Lung (tissue), 12 donors: Measurements from ENCODE around the gene EPC1. TPM values are rescaled to one million over a fixed set of nuclear protein-coding genes. Genes with fewer than 3 reads are reported as not detected.
"Not testable (repeated sequence)": the region's sequence is repeated elsewhere in the genome, so short reads cannot be mapped to it uniquely, and the experiment has no call there.

Source experiments
- ATAC-seq: fragments of 200-7000 bp; cut with Tn5 transposase; one replicate; pipeline ENCODE4 v1.9.1; 2020; ENCODE audit warnings: moderate number of reproducible peaks; ENCODE audit not compliant: insufficient read depth, low FRiP score
- DNase-seq, 3 donors: peaks; one replicate each; pipeline ENCODE4 v3.0.0-alpha.2; 2013 to 2017
- H3K27ac ChIP-seq, 2 donors: one replicate each; pipeline ENCODE4 v1.5.1; 2013; ENCODE audit warnings: mild to moderate bottlenecking in 2 of 2, moderate library complexity in 2 of 2, control low read depth in 1 of 2, inconsistent platforms in 1 of 2, low read depth in 1 of 2, low read length in 1 of 2
- H3K27me3 ChIP-seq, 3 donors: one replicate each; pipeline ENCODE4 v1.5.1; 2013; ENCODE audit warnings: low read length in 2 of 3; ENCODE audit not compliant: control insufficient read depth in 3 of 3, insufficient read depth in 3 of 3
- H3K36me3 ChIP-seq, 4 donors: one replicate each; pipeline ENCODE4 v1.5.1; 2013; ENCODE audit warnings: low read length in 4 of 4, mild to moderate bottlenecking in 1 of 4, moderate library complexity in 1 of 4; ENCODE audit not compliant: control insufficient read depth in 4 of 4, insufficient read depth in 4 of 4
- H3K4me1 ChIP-seq, 5 donors: one replicate each; pipeline ENCODE4 v1.5.1; 2013; ENCODE audit warnings: low read length in 5 of 5, mild to moderate bottlenecking in 2 of 5, moderate library complexity in 1 of 5; ENCODE audit not compliant: control insufficient read depth in 5 of 5, insufficient read depth in 5 of 5
- H3K4me3 ChIP-seq: one replicate; pipeline ENCODE4 v1.5.1; 2013; ENCODE audit warnings: mild to moderate bottlenecking, control low read depth, moderate library complexity
- H3K9ac ChIP-seq, 2 donors: one replicate each; pipeline ENCODE4 v1.5.1; 2013; ENCODE audit warnings: low read length in 2 of 2, control low read depth in 1 of 2; ENCODE audit not compliant: insufficient read depth in 1 of 2
- H3K9me3 ChIP-seq, 4 donors: one replicate each; pipeline ENCODE4 v1.5.1; 2013; ENCODE audit warnings: low read length in 3 of 4, mild to moderate bottlenecking in 1 of 4, moderate library complexity in 1 of 4; ENCODE audit not compliant: control insufficient read depth in 4 of 4, insufficient read depth in 3 of 4
- WGBS, 2 donors: extraction: QIAGEN DNeasy Blood & Tissue Kit; methylation state at CpG; one replicate each; pipeline ENCODE4 v1.1.7; 2013; 5-methylcytosine and 5-hydroxymethylcytosine counted together
- polyA plus RNA-seq, 2 donors: library from polyadenylated mRNA; stranded (reverse); fragments of 200-250 nt; gene quantifications; one replicate each; pipeline ENCODE4 v1.2.1, GENCODE V29; 2013
- total RNA-seq, 2 donors: library from RNA; depleted of rRNA in 1 of 2; stranded (reverse); fragments of >200 nt in 1 of 2; gene quantifications; one replicate each; pipeline ENCODE4 v1.2.1, GENCODE V29; 2014 to 2021
- TF ChIP-seq, protein P1 (sequence below): IDR thresholded peaks from 2 replicates; pipeline ENCODE4 v1.5.1; 2012; ENCODE audit warnings: mild to moderate bottlenecking; ENCODE audit errors: control extremely low read depth, extremely low read depth
- donor health status: control.
- donor health status: control.
- donor health status: Bipolar disorder and iron deficiency.
- donor health status: healthy.
- donor health status: DM: yes; HTN: yes; CAD: no.

The EPC1 gene
- total and polyA plus RNA-seq, 4 donors, result 13.2 to 109 (median 26.0) TPM

DNA sequence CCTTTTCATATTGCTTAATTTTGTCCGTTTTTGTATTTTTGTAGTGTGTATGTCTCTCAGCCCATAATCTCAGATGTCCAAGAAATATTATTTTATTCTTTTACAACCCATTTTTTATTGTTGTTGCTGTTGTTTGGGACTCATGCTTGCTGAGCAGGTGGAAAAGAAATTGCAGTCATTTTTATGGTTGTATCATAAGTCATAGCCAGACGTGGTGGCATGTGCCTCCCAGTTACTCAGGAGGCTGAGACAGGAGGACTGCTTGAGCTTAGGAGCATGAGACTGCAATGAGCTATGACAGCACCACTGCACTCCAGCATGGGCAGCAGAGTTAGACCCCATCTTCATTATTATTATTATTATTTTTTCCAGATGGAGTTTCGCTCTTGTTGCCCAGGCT, 117.8 kb downstream of the EPC1 start:
- 66 to 85% methylated on average over 3 of the region's 3 CpGs for WGBS, 2 donors
- H3K9me3 ChIP-seq, result peaks cover 0 to 2% (median 0%) of the 10 kb centered on the region in 4 donors
- no peak overlapping the region for H3K9ac ChIP-seq
- no peaks in the 10 kb centered on the region for H3K27me3 ChIP-seq
- no peaks in the 10 kb centered on the region for H3K4me1 ChIP-seq
- DNase-seq (no peak), ATAC-seq (no peak)
- TF ChIP-seq, protein P1, sequence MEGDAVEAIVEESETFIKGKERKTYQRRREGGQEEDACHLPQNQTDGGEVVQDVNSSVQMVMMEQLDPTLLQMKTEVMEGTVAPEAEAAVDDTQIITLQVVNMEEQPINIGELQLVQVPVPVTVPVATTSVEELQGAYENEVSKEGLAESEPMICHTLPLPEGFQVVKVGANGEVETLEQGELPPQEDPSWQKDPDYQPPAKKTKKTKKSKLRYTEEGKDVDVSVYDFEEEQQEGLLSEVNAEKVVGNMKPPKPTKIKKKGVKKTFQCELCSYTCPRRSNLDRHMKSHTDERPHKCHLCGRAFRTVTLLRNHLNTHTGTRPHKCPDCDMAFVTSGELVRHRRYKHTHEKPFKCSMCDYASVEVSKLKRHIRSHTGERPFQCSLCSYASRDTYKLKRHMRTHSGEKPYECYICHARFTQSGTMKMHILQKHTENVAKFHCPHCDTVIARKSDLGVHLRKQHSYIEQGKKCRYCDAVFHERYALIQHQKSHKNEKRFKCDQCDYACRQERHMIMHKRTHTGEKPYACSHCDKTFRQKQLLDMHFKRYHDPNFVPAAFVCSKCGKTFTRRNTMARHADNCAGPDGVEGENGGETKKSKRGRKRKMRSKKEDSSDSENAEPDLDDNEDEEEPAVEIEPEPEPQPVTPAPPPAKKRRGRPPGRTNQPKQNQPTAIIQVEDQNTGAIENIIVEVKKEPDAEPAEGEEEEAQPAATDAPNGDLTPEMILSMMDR, result no peak
- H3K27ac ChIP-seq, result no peak overlapping the region
- H3K4me3 ChIP-seq, result no peak overlapping the region
- H3K36me3 ChIP-seq, result no peaks in the 10 kb centered on the region

DNA sequence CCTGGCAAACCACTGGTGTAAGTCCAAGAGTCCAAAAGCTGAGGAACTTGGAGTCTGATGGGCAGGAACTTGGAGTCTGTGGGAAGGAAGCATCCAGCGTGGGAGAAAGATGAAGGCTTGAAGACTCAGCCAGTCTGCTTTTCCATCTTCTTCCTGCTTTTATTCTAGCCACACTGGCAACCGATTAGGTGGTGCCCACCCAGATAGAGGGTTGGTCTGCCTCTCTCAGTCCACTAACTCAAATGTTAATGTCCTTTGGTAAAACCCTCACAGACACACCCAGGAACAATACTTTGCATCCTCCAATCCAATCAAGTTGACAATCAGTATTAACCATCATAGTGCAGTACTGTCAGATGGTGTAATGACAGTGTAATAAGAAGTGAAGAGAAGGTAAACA, 119.2 kb downstream of the EPC1 start:
- DNase-seq, result no peak
- no peaks in the 10 kb centered on the region for H3K27me3 ChIP-seq
- H3K4me3 ChIP-seq, result no peak overlapping the region
- no peak overlapping the region for H3K9ac ChIP-seq
- no peak overlapping the region for H3K27ac ChIP-seq
- no peaks in the 10 kb centered on the region for H3K4me1 ChIP-seq
- no peak for ATAC-seq
- TF ChIP-seq, protein P1, result no peak
- H3K36me3 ChIP-seq, result no peaks in the 10 kb centered on the region
- WGBS, 2 donors, result 60 to 62% methylated on average over 2 of the region's 2 CpGs
- peaks cover 0 to 3% (median 0%) of the 10 kb centered on the region in 4 donors for H3K9me3 ChIP-seq

DNA sequence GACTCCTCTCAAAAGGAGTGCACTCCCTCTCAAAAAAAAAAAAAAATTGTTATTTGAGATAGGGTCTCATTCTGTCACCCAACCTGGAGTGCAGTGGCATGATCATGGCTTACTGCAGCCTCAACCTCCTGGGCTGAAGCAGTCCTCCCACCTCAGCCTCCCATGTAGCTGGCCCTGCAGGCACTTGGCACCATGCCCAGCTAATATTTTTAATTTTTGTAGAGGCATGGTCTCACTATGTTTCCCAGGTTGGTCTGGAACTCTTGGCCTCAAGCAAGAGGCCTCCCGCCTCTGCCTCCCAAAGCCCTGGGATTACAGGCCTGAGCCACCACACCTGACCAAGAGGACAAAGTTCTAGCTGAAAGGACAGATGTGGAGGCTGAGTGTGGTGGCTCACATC, 120.3 kb downstream of the EPC1 start:
- DNase-seq (no peak), ATAC-seq (no peak)
- Histone ChIP-seq H3K27ac (no peak overlapping the region), H3K27me3 (no peaks in the 10 kb centered on the region), H3K4me3 (no peak overlapping the region), H3K9ac (no peak overlapping the region), H3K4me1 (no peaks in the 10 kb centered on the region), H3K36me3 (no peaks in the 10 kb centered on the region), H3K9me3 (peaks cover 0 to 4% (median 0%) of the 10 kb centered on the region in 4 donors)
- TF ChIP-seq, protein P1, result no peak
- 98 to 100% methylated on average over 1 of the region's 1 CpG for WGBS, 2 donors

DNA sequence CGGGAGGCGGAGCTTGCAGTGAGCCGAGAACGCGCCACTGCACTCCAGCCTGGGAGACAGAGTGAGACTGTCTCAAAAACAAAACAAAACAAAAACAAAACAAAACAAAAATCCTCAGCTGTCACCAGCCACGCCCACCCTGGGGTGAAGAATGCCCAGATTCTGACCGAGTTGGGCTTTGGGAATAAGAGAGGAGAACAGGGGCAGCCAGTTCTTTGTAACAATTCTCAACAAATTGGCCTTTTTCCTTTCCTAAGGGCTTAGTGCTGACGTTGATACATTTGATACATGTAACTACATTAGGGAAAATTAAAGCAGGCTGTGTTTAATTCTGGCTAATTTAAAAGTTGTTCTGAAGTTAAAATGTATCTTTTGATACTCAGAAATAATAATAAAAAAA, 121.0 kb downstream of the EPC1 start:
- TF ChIP-seq, protein P1, result no peak
- H3K4me1 ChIP-seq, result no peaks in the 10 kb centered on the region

DNA sequence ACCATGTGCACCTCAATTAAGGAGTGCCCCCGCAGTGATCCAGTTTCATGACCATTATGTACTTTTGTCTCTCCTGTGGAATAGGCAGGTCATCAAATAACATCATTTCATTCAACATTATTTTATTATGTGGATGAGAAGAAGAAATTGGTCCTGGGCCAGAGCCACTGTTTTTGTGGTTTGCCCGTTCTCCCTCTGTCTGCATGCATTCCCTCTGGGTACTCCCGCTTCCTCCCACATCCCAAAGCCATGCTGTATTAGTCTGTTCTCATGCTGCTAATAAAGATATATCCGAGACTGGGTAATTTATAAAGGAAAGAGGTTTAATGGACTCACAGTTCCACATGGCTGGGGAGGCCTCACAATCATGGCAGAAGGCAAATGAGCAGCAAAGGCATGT, 124.6 kb downstream of the EPC1 start:
- not testable (repeated sequence) for H3K9ac ChIP-seq, DNase-seq, ATAC-seq, H3K27ac ChIP-seq, H3K27me3 ChIP-seq, H3K4me1 ChIP-seq, H3K9me3 ChIP-seq, H3K36me3 ChIP-seq, H3K4me3 ChIP-seq
- 93 to 94% methylated on average over 4 of the region's 4 CpGs for WGBS, 2 donors

More for the DNA sequence above, 121.0 kb downstream of the EPC1 start:
- 85 to 90% methylated on average over 8 of the region's 8 CpGs for WGBS, 2 donors
- H3K36me3 ChIP-seq, result no peaks in the 10 kb centered on the region
- no peak overlapping the region for H3K9ac ChIP-seq
- no peak overlapping the region for H3K27ac ChIP-seq
- ATAC-seq (no peak), DNase-seq (no peak)
- no peak overlapping the region for H3K4me3 ChIP-seq
- peaks cover 0 to 4% (median 0%) of the 10 kb centered on the region in 4 donors for H3K9me3 ChIP-seq
- H3K27me3 ChIP-seq, result no peaks in the 10 kb centered on the region

DNA sequence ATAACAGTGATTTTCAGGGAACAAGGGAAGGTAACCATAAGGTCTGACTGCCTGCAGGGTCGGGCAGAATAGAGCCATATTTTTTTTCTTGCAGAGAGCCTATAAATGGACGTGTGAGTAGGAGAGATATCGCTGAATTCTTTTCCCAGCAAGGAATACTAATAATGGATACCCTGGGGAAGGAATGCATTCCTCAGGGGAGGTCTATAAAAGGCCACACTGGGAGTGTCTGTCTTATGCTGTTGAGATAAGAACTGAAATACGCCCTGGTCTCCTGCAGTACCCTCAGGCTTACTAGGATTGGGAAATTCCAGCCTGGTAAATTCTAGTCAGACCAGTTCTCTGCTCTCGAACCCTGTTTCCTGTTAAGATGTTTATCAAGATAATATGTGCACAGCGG, 127.8 kb downstream of the EPC1 start:
- not testable (repeated sequence) for ATAC-seq, H3K4me3 ChIP-seq, H3K9me3 ChIP-seq, H3K4me1 ChIP-seq, H3K27ac ChIP-seq, H3K36me3 ChIP-seq, H3K9ac ChIP-seq, DNase-seq, H3K27me3 ChIP-seq
- whole genome bisulfite sequencing, 2 donors, result 87 to 91% methylated on average over 6 of the region's 6 CpGs
